CD1c-positive myeloid dendritic cell (primary cell): ENCODE results near the gene CXXC4.

Source experiments
- DNase-seq: peaks from one replicate; pipeline ENCODE4 v3.0.0-alpha.2; 2016; ENCODE audit errors: extremely low spot score

Gene CXXC4

GRCh38 chr4:104494822-104495559 is at the start of gene CXXC4:
Gene CXXC4, minus strand, starts transcription at chr4:104494894. Its CDS starts 3,092 bp downstream, at chr4:104491802.
- no peak for DNase-seq

DNA sequence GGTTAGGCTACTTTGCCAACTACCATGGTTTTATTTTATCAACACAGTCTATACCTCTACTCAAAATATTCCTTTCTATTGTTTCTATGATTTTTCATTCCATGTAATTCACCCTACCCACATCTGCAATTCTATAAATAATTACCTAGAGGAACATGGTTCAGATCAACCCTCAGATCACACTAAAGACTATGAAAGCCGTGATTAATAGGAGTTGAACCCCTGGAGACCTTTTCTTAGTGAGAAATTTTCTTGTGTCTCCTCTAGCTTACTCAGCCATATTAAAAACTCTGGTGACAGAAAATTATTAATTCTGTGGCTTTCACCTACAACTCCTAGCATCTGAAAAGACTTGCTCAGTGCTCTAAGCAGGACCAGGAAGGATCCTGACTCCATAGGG is 38.5 kb upstream of the CXXC4 start:
- no peak for DNase-seq

- no peak for DNase-seq
Observed at GRCh38 chr4:104532677-104533076, 38.0 kb upstream of the CXXC4 start.

GRCh38 chr4:104531390-104531789 is 36.7 kb upstream of the CXXC4 start:
- no peak for DNase-seq

- no peak for DNase-seq
Observed at GRCh38 chr4:104530426-104530825, 35.7 kb upstream of the CXXC4 start.

DNA sequence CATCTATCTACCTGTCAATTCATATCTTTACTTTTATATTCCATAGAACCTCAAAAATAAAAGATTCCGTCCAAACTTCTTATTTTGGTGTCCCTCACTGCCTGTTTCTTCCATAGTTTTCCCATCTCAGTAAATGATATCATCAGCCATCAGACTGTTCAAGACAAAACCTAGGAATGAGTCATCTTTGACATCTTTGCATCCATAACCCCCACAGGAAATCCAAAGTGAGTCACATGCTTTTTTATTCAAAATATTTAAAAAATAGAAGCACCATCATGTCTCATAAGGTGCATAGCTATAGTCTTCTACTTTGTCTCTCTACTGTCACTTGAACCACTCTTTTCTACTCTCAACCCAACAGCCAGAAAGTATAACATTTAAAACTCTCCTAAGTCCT is 29.9 kb upstream of the CXXC4 start:
- no peak for DNase-seq

DNA sequence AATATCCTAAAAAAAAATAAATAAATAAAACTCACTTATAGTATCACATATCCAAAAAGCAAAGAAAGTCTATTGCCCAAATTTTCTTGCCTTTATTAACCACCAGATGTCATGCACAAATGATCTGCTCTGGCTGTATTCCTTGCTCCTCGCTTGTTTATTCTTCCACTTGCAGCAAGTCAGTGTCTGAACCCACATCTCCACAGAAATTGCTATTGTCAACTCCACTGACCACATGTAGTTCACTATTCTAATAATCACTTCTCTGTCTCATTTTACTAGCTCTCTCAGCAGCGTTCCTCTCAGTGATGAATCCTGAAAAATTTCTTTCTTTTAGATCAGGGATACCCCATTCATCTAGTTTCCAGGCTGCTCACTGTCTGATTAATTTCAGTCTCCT is 29.3 kb upstream of the CXXC4 start:
- no peak for DNase-seq

- no peak for DNase-seq
Observed at GRCh38 chr4:104519588-104519987, 24.9 kb upstream of the CXXC4 start.

DNA sequence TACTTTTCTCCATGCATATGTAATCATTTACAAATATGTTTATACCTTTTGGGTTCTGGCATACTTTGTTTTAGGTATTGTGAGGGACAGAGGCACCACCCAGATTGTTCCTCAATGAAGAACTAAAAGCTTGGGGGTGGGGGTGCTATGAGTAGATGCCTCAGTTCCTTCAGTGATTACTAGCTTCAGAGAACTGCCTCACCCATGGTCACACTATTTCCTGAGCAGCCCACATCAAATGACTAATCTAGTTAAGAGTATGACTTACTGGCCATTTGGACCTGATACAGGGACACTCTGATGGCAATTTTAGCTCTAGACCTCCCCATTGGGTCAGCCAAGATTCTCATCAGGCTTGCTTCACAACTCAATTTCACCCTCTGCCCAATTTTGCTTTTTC is 22.2 kb upstream of the CXXC4 start:
- no peak for DNase-seq

GRCh38 chr4:104508224-104508623 is 13.5 kb upstream of the CXXC4 start:
- DNase-seq: no peak

DNA sequence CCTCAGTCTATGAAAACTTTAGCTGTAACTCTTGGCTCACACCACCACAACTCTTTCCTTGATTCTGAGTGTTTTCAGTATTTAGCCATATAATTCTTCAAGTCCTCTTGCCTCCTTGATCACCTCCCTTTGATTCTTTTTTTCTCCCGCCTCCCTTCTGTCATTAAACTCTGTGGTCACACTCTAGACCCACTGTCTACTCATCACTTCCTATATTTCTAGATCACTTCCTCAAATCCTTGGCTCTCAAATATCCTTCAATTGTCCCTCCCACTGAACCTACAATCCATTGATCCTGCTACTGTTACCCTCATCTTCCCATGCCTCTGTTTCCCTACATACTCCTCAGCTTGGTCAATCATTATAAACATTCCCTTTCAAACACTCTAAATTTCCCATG is 12.4 kb upstream of the CXXC4 start:
- no peak for DNase-seq

DNA sequence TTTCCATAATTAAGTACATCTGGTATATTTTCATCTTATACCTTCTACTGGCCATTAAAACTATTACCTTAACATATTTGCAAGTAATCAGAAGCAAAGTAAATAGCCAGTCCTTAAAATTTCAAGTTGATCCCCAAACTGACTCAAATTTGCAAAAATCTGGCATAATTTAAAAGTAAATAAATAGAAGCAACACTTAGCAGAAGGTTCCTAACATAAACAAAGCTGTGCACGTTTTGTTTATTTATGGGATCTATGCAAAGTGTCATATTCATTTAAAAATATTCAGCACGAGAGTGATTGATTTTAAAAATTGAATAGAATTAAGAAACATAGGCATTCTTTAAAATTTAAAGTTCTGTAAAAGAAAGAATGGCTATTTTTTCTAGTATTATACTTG is 9.8 kb upstream of the CXXC4 start:
- DNase-seq: no peak

GRCh38 chr4:104502471-104502870 is 7.8 kb upstream of the CXXC4 start:
- DNase-seq: no peak

- DNase-seq: no peak
Observed at GRCh38 chr4:104501290-104501689, 6.6 kb upstream of the CXXC4 start.

GRCh38 chr4:104500442-104500841 is 5.7 kb upstream of the CXXC4 start:
- DNase-seq: no peak

DNA sequence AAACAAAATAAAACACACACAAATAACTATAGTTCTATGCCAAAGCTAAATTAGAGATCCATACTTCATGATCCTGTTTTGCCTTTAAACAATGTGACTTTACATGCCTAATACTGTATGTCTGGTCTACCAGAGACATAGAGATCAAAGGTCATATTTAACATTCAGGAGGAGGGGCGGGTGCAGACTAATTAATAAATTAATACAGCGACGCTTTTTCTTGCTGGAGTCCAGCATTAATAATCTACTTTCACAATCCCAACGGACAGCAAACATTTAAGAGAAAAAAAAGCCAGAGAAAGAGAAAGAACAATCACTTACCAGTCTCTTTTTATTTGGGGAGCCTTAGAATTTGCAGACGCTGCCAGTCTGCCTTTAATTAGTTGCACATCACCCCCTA is 509 bp downstream of the CXXC4 start:
- DNase-seq: no peak

DNA sequence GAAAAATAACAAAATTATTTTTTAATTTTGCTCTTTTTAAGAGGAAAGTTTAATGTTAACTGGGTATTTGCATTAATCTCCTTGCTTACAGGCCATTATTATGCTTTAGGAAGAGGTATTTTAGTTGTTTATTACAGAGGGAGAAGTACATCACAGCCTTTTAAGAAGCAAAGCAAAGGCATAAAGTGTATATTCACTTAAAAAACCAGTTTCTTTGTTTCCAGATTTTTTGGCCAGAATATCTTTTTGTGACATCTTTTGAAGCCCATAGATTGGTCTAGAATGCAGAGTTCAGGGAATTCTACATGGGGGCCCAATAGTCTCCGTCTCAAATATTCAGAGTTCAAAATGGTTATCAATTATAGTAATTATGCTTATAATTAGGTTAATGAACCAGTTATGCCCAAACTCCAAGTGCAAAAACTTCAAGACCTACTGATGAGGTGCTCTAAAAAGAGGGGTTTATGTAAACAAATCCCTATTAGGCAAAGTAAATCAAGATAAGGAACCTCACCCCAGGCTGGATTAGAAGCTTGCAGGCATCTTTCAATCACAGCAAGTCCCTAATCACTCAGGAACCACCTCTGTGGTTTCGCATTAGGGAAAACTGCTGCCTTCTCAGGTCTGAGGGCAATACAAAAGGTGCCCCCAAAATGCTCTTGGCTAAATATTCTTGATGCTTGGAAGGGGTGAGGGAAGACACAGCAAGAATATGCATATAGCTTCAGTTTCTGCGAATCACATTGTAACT is 1.4 kb downstream of the CXXC4 start:
- DNase-seq: no peak

- no peak for DNase-seq
Observed at GRCh38 chr4:104492183-104492771, 2.4 kb downstream of the CXXC4 start.

DNA sequence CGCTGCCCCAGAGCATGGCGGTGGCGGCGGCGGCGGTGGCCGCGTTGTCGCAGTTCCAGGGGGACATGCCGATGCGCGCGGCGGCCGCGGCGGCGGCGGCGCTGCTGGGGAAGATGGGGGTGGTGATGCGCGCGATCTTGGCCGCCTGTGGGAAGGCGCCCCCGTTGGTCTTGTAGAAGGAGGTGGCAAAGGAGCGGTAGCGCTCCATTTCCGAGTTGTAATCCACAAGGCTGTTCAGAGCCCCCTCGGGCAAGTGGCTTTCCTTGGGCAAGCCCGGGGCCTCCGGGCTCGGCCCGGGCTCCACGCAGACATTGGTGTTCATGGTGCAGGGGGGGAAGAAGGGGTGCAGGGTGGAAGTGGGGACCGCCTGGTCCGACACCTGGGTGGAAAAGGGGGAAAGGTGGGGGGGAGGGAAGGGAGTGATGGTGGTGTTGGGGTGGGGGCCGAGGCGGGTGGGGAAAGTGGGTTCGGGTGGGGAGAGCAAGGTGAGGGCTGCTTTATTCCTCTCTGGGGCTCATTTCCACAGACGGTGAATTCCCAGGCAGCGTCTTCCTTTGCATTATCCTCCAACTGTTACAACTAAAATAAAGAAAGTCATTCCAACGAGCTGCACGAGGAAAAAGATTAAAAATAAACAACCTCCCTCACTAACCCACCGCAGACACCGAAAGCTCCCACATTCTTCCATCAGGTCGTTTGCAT is 3.1 kb downstream of the CXXC4 start:
- DNase-seq: peak; percentile 12

GRCh38 chr4:104490770-104491480 is 3.8 kb downstream of the CXXC4 start:
- DNase-seq: peak; percentile 24

DNA sequence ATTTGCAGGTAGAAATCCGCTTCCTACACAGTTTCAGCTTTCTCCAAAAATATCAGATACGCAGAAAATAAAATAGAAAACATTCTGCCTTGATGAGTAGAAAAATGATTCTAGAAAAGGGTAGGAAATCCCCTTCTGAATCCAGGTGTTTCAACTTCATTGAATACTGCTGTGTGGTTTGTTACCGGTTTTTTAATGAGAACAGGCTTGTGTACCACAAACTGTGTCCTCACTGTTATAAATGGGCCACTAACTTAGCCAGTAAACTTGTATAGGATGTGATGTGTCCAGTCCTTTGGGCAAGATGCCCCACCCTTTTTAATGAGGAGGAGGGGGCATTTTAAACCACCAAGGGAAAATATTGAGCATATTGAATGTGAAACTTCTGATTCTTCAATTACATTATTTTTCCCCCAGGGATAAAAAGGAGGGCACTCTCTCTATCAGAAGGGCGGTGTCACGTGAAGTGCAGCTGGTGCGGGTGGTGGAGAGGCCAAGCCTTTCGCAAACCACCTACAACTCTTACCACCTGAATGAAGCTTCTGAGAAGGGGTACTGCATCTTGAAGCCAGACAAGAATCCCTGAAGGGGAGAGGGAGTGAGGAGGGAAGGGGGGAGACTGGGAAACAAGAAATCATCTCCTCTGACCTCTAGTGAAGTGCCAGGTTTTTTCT is 4.5 kb downstream of the CXXC4 start:
- no peak for DNase-seq
